Activated T-cell treated with anti-CD3 and anti-CD28 coated beads, Interleukin-2, amount 50 U/mL, for 24 hours (primary cell): ENCODE results near the gene PNKP.
"Not testable (repeated sequence)": the region's sequence is repeated elsewhere in the genome, so short reads cannot be mapped to it uniquely, and the experiment has no call there.

ENCODE experiments used
- DNase-seq: peaks from one replicate; pipeline ENCODE4 v3.0.0-alpha.2; 2020
- H3K27ac Mint-ChIP-seq: 2 replicates; pipeline ENCODE4 v1.8.0; 2020; ENCODE audit warnings: mild to moderate bottlenecking, mixed read lengths
- H3K27me3 Mint-ChIP-seq: 2 replicates; pipeline ENCODE4 v1.8.0; 2020; ENCODE audit warnings: mixed read lengths
- H3K36me3 Mint-ChIP-seq: 2 replicates; pipeline ENCODE4 v1.8.0; 2020; ENCODE audit warnings: low read depth, mixed read lengths
- H3K4me1 Mint-ChIP-seq: 2 replicates; pipeline ENCODE4 v1.8.0; 2020; ENCODE audit warnings: low read depth, mixed read lengths
- H3K4me3 Mint-ChIP-seq: 2 replicates; pipeline ENCODE4 v1.8.0; 2020; ENCODE audit warnings: mild to moderate bottlenecking, moderate library complexity, mixed read lengths
- H3K9me3 Mint-ChIP-seq: 2 replicates; pipeline ENCODE4 v1.8.0; 2020; ENCODE audit warnings: mixed read lengths

PNKP gene

DNA sequence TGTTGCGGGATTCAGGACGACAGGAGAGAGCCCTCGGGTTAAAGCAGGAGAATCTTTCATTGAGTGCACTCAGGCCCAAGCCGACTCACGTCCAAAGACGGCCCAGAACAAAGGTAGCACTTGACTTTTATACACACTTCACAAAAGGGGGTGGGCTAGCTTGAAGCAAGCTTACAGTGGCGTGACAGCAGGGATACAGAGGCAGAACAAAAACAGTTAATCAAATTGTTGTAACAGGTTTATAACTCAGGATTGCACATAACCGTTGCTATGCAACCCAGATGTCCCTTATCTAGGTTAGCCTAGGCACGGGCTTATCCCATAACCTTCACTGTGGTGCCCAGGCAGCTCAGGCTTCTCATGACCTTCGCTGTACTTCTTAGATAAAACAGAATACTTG lies 47.3 kb downstream of the PNKP start:
- no peaks in the 10 kb centered on the region for H3K27me3 Mint-ChIP-seq
- DNase-seq, result no peak
- peaks cover 21% of the 10 kb centered on the region for H3K4me1 Mint-ChIP-seq
- H3K36me3 Mint-ChIP-seq, result peaks cover 41% of the 10 kb centered on the region
- H3K9me3 Mint-ChIP-seq, result no peaks in the 10 kb centered on the region
- H3K4me3 Mint-ChIP-seq, result no peak overlapping the region
- no peak overlapping the region for H3K27ac Mint-ChIP-seq

DNA sequence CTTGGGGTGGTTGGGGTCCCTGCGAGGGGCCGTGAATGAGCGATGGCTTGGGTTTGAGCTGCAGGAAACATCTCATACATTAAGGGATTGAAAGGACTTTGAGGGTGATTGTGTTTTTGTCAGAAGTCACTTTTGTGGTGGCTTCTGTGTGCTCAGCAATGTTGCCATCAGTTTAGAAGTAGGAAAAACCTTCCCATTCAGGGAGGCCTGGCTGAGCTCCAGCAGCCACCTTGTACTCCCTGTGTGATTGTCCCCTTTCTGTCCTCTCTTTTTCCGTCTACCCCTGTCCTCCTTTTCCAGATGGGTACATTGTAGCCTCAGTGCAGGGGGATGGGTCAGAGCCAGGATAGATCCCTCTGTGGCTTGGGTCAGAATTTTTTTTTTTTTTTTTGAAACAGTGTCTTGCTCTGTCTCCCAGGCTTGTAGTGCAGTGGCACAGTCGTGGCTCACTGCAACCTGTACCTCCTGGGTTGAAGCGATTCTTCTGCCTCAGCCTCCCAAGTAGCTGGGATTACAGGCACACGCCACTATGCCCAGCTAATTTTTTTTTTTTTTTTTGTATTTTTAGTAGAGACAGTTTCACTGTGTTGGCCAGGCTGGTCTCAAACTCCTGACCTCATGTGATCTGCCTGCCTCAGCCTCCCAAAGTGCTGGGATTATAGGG lies 47.8 kb downstream of the PNKP start:
- peak overlapping the region; percentile 90 for H3K4me3 Mint-ChIP-seq
- DNase-seq, H3K27me3 Mint-ChIP-seq, H3K9me3 Mint-ChIP-seq: not testable (repeated sequence)
- H3K4me1 Mint-ChIP-seq, result peaks cover 23% of the 10 kb centered on the region
- peak overlapping the region; percentile 98 for H3K27ac Mint-ChIP-seq
- H3K36me3 Mint-ChIP-seq, result peaks cover 37% of the 10 kb centered on the region

DNA sequence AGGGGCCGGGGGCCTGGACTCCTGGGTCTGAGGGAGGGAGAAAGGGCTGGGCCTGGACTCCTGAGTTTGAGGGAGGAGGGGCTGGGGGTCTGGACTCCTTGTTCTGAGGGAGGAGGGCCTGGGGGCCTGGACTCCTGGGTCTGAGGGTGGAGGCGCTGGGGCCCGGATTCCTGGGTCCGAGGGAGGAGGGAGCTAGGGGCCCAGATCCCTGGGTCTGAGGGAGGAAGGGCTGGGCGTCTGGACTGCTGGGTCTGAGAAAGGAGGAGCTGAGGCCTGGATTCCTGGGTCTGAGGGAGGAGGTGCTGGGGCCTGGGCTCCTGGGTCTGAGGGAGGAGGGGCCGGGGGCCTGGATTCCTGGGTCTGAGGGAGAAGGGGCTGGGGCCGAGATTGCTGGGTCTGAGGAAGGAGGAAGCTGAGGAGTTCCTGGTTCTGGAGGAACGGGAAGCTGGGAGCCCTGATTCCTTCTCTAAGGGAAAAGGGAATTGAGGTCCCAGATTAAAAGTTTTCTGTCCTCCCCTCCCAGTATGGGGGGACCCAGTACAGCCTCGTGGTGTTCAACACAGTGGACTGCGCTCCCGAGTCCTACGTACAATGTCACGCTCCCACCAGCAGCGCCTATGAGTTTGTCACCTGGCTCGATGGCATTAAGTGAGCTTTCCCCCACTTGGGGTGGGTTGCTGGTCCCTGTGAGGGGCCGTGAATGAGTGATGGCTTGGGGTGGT lies 48.6 kb downstream of the PNKP start:
- peaks cover 28% of the 10 kb centered on the region for H3K4me1 Mint-ChIP-seq
- H3K4me3 Mint-ChIP-seq, result peak overlapping the region; percentile 90
- no peak for DNase-seq
- peaks cover 30% of the 10 kb centered on the region for H3K36me3 Mint-ChIP-seq
- H3K27me3 Mint-ChIP-seq, result no peaks in the 10 kb centered on the region
- H3K9me3 Mint-ChIP-seq, result no peaks in the 10 kb centered on the region
- H3K27ac Mint-ChIP-seq, result peak overlapping the region; percentile 98

DNA sequence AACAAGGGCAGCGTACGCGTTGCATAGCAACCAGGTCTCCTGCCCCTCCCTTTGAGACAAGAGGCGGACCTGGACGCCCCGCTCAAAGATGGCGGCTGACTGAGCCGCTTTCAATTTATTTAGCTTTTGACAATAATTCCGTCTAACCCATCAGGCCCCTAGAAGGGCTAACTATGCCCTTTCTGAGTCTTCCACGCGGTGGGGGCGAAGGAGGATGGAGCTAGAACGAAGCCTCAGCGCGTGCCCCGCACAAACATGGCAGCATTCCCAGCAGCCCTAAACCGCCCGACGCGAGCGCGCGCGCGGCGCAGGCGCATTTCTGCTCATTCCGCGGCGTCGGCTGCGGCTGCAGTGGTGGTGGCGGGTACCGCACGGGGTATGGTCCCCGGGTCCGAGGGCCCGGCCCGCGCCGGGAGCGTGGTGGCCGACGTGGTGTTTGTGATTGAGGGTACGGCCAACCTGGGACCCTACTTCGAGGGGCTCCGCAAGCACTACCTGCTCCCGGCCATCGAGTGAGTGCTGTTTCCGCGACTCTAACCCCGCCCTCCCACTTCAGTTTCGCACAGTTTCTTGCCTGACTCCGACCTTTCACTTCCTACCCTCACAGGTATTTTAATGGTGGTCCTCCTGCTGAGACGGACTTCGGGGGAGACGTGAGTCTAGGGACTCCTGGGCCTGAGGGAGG lies 49.3 kb downstream of the PNKP start, which contains the start of gene MED25:
TSS of gene MED25 (plus strand) at position 326 of the 685 bp plus-strand sequence. CDS start at position 379, 53 bp downstream.
- no peaks in the 10 kb centered on the region for H3K27me3 Mint-ChIP-seq
- H3K4me1 Mint-ChIP-seq, result peaks cover 33% of the 10 kb centered on the region
- DNase-seq, result peak; percentile 94
- H3K9me3 Mint-ChIP-seq, result no peaks in the 10 kb centered on the region
- H3K36me3 Mint-ChIP-seq, result peaks cover 26% of the 10 kb centered on the region
- peak within 1 kb of the TSS; percentile 90 for H3K4me3 Mint-ChIP-seq
- peak within 1 kb of the TSS; percentile 98 for H3K27ac Mint-ChIP-seq

DNA sequence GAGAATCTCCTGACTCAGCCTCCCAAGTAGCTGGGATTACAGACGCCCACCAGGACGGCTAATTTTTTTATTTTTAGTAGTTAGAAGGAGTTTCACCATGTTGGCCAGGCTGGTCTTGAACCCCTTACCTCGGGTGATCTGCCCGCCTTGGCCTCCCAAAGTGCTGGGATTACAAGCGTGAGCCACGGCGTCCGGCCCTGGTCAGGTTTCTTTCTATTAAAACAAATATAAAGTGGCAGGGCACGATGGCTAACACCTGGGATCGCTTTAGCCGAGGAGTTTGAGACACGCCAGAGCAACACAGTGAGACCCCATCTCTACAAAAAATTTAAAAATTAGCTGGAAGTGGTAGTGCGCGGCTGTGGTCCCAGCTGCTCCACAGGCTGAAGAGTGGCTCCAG lies 50.8 kb downstream of the PNKP start:
- Mint-ChIP-seq H3K36me3 (peaks cover 25% of the 10 kb centered on the region), H3K4me3 (no peak overlapping the region), H3K9me3 (no peaks in the 10 kb centered on the region), H3K4me1 (peaks cover 46% of the 10 kb centered on the region), H3K27me3 (no peaks in the 10 kb centered on the region), H3K27ac (no peak overlapping the region)
- DNase-seq, result no peak

DNA sequence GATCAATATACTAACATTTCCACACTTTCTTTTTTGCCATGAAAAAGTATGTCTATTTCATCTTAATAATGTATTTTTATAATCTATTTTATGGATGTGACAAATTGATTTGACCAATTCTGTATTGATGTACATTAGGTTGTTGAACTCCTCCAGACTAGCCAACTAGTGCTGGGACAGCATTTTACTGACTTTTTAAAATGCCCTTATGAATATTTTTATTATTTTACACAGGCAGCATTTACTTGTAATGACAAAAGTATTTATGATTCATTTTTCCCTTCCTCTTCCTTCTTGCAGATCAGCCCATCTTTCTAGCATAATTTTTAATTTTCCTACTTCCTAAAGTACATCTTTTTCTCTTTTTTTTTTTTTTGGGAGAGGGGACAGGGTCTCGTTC lies 53.4 kb downstream of the PNKP start:
- peaks cover 42% of the 10 kb centered on the region for H3K4me1 Mint-ChIP-seq
- H3K36me3 Mint-ChIP-seq, result peaks cover 18% of the 10 kb centered on the region
- H3K4me3 Mint-ChIP-seq, result peak overlapping the region; percentile 89
- no peaks in the 10 kb centered on the region for H3K9me3 Mint-ChIP-seq
- DNase-seq, result no peak
- no peaks in the 10 kb centered on the region for H3K27me3 Mint-ChIP-seq
- peak overlapping the region; percentile 31 for H3K27ac Mint-ChIP-seq

DNA sequence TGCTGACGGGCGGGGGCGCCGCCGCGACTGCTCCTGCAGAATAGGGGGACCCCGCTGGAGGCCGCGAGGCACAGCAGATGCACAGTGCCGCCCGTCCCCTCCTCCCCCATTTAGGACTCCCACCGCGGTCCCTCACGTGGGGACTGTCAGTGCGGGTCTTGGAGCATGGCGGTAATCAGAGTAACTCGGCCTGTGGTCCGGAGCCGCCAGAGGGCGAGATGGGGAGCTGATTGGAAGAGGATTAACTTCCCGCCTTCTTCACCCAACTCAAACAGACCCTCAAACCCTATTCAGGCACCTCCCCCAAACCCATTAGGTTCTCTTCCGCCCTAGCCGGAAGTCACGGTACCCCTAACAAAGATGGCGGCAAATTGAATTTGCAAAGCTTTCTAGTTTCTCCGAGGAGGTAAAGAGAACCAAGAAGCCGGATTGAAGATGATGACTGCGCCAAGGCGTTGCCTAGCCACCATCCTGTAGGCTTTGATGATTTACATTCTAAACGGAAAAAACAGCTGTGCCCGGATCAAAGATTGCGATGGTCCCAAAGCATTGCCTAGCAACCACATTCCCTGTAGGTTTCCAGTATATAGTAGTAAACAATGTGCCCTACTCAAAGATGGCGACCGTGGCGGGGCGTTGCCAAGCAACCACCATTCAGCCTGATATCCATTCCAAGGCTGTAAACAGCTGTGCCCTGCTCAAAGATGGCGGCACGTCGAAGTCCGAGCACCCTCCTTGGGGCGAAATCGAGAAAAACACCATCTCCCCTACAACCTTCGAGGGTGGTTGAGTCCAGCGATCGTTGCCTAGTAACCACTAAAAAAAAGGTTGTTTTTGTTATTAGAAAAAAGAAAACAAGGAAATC lies 54.1 kb downstream of the PNKP start, which contains the start of gene FUZ:
TSS of gene FUZ (minus strand) at position 296 of the 865 bp plus-strand sequence. CDS start at position 110, 186 bp downstream.
- Mint-ChIP-seq H3K36me3 (peaks cover 15% of the 10 kb centered on the region), H3K27me3 (no peaks in the 10 kb centered on the region), H3K27ac (peak within 1 kb of the TSS; percentile 98), H3K9me3 (no peaks in the 10 kb centered on the region), H3K4me1 (peaks cover 47% of the 10 kb centered on the region), H3K4me3 (peak within 1 kb of the TSS; percentile 89)
- peak; percentile 91 for DNase-seq

DNA sequence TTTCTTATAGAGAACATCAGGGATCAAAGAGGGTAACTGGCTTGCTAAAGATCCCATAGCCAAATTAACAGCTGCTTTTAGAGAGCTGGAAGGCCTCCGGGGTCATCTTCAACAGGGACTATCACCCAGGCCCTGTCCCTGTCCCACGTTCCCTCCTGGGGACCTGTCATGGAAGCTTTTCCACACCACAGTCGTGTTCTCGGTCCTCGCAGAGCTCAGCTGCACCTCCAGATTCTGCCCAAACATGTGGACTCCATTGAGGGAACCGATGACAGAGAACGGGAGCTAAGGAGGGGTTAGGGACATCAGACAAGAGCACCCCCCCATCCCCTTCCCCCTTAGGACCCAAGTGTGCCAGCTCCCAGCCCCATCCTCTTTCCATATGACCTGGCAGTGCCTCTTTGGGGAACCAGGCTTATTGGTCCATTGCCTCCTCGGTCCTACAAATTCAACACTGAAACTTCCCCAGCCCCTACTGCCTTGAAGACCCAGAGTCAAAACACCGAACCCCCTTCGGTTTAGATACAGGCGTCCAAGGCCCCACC lies 54.9 kb downstream of the PNKP start:
- no peaks in the 10 kb centered on the region for H3K27me3 Mint-ChIP-seq
- H3K4me3 Mint-ChIP-seq, result peak overlapping the region; percentile 89
- H3K9me3 Mint-ChIP-seq, result no peaks in the 10 kb centered on the region
- H3K4me1 Mint-ChIP-seq, result peaks cover 52% of the 10 kb centered on the region
- no peak for DNase-seq
- H3K27ac Mint-ChIP-seq, result peak overlapping the region; percentile 98
- H3K36me3 Mint-ChIP-seq, result peaks cover 15% of the 10 kb centered on the region

DNA sequence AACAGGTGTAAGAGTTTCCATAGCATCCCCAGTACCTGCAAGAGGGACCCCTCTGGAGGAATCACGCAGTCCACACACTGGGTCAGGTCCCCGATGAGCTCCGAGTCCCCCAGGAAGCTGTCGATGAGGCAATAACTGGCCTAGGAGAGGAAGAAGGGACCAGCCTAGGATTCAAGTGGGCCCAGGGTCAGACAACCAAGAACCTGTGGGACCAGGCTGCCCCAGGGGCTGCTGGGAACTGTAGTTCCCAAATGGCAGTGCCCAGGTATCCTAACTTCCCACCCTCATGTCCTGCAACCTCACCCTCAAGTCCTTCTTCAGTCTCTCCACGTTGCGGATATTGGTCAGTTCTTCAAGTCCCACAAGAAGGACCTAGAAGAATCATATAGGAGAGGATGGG lies 56.0 kb downstream of the PNKP start:
- Mint-ChIP-seq H3K27me3 (no peaks in the 10 kb centered on the region), H3K4me1 (peaks cover 49% of the 10 kb centered on the region), H3K27ac (peak overlapping the region; percentile 63), H3K4me3 (no peak overlapping the region), H3K9me3 (no peaks in the 10 kb centered on the region), H3K36me3 (peaks cover 23% of the 10 kb centered on the region)
- DNase-seq, result no peak
